HEK293T (cell line): ENCODE results near the gene TBC1D1.

ENCODE experiments used
- CTCF ChIA-PET: fragments of 350-600 bp; formaldehyde crosslinking; extraction: SDS; loops from one replicate; lab custom pipeline; 2021; ENCODE audit warnings: antibody characterized with exemption, inconsistent platforms; lab: Yijun Ruan, JAX
- POLR2A ChIA-PET: fragments of 350-600 bp; formaldehyde crosslinking; extraction: SDS; loops from one replicate; lab custom pipeline; 2020; ENCODE audit warnings: antibody characterized with exemption, inconsistent platforms; lab: Yijun Ruan, JAX
- DNase-seq: peaks from one replicate; pipeline ENCODE4 v3.0.0; 2012; ENCODE audit warnings: mixed read lengths; ENCODE audit errors: extremely low spot score
- ARNT ChIP-seq: fragments of 450-650 bp; IDR thresholded peaks from 2 replicates; pipeline ENCODE4 v1.6.1; 2017; ENCODE audit warnings: mild to moderate bottlenecking
- BHLHE40 ChIP-seq: fragments of 450-650 bp; IDR thresholded peaks from 2 replicates; pipeline ENCODE4 v1.6.1; 2016; ENCODE audit warnings: mild to moderate bottlenecking, moderate library complexity, borderline replicate concordance
- CTBP1 ChIP-seq: fragments of 450-650 bp; IDR thresholded peaks from 2 replicates; pipeline ENCODE4 v1.6.1; 2016; ENCODE audit warnings: borderline replicate concordance
- ELF4 ChIP-seq: fragments of 450-650 bp; IDR thresholded peaks from 2 replicates; pipeline ENCODE4 v1.6.1; 2017; ENCODE audit warnings: antibody characterized with exemption
- FOXA1 ChIP-seq: fragments of 450-650 bp; IDR thresholded peaks from 2 replicates; pipeline ENCODE4 v1.6.1; 2016; ENCODE audit warnings: mild to moderate bottlenecking
- FOXK2 ChIP-seq: fragments of 450-650 bp; IDR thresholded peaks from 2 replicates; pipeline ENCODE4 v1.6.1; 2016; ENCODE audit warnings: mild to moderate bottlenecking
- FOXM1 ChIP-seq: fragments of 450-650 bp; IDR thresholded peaks from 2 replicates; pipeline ENCODE4 v1.6.1; 2017; ENCODE audit warnings: mild to moderate bottlenecking, borderline replicate concordance
- HDGF ChIP-seq: fragments of 450-650 bp; IDR thresholded peaks from 2 replicates; pipeline ENCODE4 v1.6.1; 2017; ENCODE audit warnings: antibody characterized with exemption, borderline replicate concordance
- L3MBTL2 ChIP-seq: fragments of 450-650 bp; conservative IDR thresholded peaks from 2 replicates; pipeline ENCODE4 v1.6.1; 2016; ENCODE audit warnings: mild to moderate bottlenecking
- LEF1 ChIP-seq: fragments of 450-650 bp; IDR thresholded peaks from 2 replicates; pipeline ENCODE4 v1.6.1; 2017; ENCODE audit warnings: mild to moderate bottlenecking, borderline replicate concordance
- NFRKB ChIP-seq: fragments of 450-650 bp; IDR thresholded peaks from 2 replicates; pipeline ENCODE4 v1.6.1; 2016; ENCODE audit warnings: mild to moderate bottlenecking, moderate library complexity
- PKNOX1 ChIP-seq: fragments of 450-650 bp; IDR thresholded peaks from 2 replicates; pipeline ENCODE4 v1.6.1; 2016
- SP1 ChIP-seq: fragments of 450-650 bp; IDR thresholded peaks from 2 replicates; pipeline ENCODE4 v1.6.1; 2017
- SUZ12 ChIP-seq: fragments of 450-650 bp; IDR thresholded peaks from 2 replicates; pipeline ENCODE4 v1.6.1; 2016; ENCODE audit warnings: mild to moderate bottlenecking
- TARDBP ChIP-seq: fragments of 450-650 bp; IDR thresholded peaks from 2 replicates; pipeline ENCODE4 v1.6.1; 2016
- ZNF384 ChIP-seq: fragments of 450-650 bp; IDR thresholded peaks from 2 replicates; pipeline ENCODE4 v1.6.1; 2016

The TBC1D1 gene

GRCh38 chr4:38136604-38137003 is 245.7 kb downstream of the TBC1D1 start:
- no peak for DNase-seq
- ChIA-PET POLR2A (no interaction called here), CTCF (no interaction called here)
- no peak for TF ChIP-seq ELF4
- TF ChIP-seq HDGF, result no peak
- TF ChIP-seq ARNT, result no peak
- no peak for TF ChIP-seq FOXM1
- no peak for TF ChIP-seq SP1
- TF ChIP-seq L3MBTL2, result no peak
- no peak for TF ChIP-seq SUZ12
- TF ChIP-seq TARDBP, result no peak
- TF ChIP-seq ZNF384, result no peak
- no peak for TF ChIP-seq CTBP1
- no peak for TF ChIP-seq PKNOX1
- no peak for TF ChIP-seq FOXA1
- TF ChIP-seq LEF1, result no peak
- TF ChIP-seq BHLHE40, result no peak
- TF ChIP-seq NFRKB, result no peak
- no peak for TF ChIP-seq FOXK2

GRCh38 chr4:38137080-38137479 is 246.2 kb downstream of the TBC1D1 start:
- TF ChIP-seq SP1, result no peak
- no peak for TF ChIP-seq HDGF
- TF ChIP-seq ARNT, result no peak
- TF ChIP-seq TARDBP, result no peak
- TF ChIP-seq FOXK2, result no peak
- no peak for TF ChIP-seq ZNF384
- TF ChIP-seq BHLHE40, result no peak
- TF ChIP-seq ELF4, result no peak
- no peak for TF ChIP-seq CTBP1
- ChIA-PET POLR2A (no interaction called here), CTCF (no interaction called here)
- no peak for DNase-seq

- POLR2A ChIA-PET, result no interaction called here
Measured at GRCh38 chr4:38138363-38138762, 247.5 kb downstream of the TBC1D1 start.

GRCh38 chr4:38139187-38139586 is 248.3 kb downstream of the TBC1D1 start:
- POLR2A ChIA-PET, result no interaction called here

More at GRCh38 chr4:38138363-38138762, 247.5 kb downstream of the TBC1D1 start:
- no peak for DNase-seq
- CTCF ChIA-PET, result no interaction called here
- TF ChIP-seq SP1 (no peak), FOXK2 (no peak), CTBP1 (no peak), BHLHE40 (no peak), ARNT (no peak), HDGF (no peak), PKNOX1 (no peak), SUZ12 (no peak), TARDBP (no peak), ZNF384 (no peak), FOXA1 (no peak), NFRKB (no peak), FOXM1 (no peak), ELF4 (no peak), LEF1 (no peak)

GRCh38 chr4:38140643-38141203 is 249.8 kb downstream of the TBC1D1 start:
- TF ChIP-seq TARDBP (no peak), LEF1 (no peak), BHLHE40 (no peak), FOXM1 (no peak), FOXA1 (no peak), SUZ12 (no peak), CTBP1 (no peak), HDGF (no peak)
- no peak for DNase-seq
- ChIA-PET CTCF (no interaction called here), POLR2A (no interaction called here)

More at GRCh38 chr4:38139187-38139586, 248.3 kb downstream of the TBC1D1 start:
- no peak for DNase-seq
- TF ChIP-seq NFRKB, result no peak
- CTCF ChIA-PET, result no interaction called here

- POLR2A ChIA-PET, result no interaction called here
- DNase-seq, result no peak
- CTCF ChIA-PET, result no interaction called here
Measured at GRCh38 chr4:38141808-38142500, 251.1 kb downstream of the TBC1D1 start.

More at GRCh38 chr4:38141808-38142500, 251.1 kb downstream of the TBC1D1 start:
- TF ChIP-seq FOXK2, result no peak
- no peak for TF ChIP-seq L3MBTL2
- TF ChIP-seq FOXM1, result no peak
- no peak for TF ChIP-seq PKNOX1
